ENCODE results near the gene TMEM132C.

Gene TMEM132C

GRCh38 chr12:128662101-128662500, 395.1 kb downstream of the TMEM132C start:
- DNase-seq (ENCODE audit: low read depth in 1 of 2, low spot score in 1 of 2), result no peak
- Histone ChIP-seq H3K27me3 (ENCODE audit: insufficient read depth, poor library complexity, severe bottlenecking) (no peaks in the 10 kb centered on the region), H3K27ac (replicated peaks) (no peak overlapping the region), H3K4me3 (replicated peaks; ENCODE audit: insufficient read depth, low read length) (no peak overlapping the region)
- TF ChIP-seq GABPA (IDR thresholded peaks at IDR 0.05; ENCODE audit: low read depth) (no peak), POLR2AphosphoS5 (IDR thresholded peaks at IDR 0.05; ENCODE audit: low read depth) (no peak), CTCF (IDR thresholded peaks at IDR 0.05; ENCODE audit: insufficient read depth, low read length) (no peak), SPI1 (IDR thresholded peaks at IDR 0.05; ENCODE audit: borderline replicate concordance, low read depth) (no peak)
- TF ChIP-seq, protein P1, sequence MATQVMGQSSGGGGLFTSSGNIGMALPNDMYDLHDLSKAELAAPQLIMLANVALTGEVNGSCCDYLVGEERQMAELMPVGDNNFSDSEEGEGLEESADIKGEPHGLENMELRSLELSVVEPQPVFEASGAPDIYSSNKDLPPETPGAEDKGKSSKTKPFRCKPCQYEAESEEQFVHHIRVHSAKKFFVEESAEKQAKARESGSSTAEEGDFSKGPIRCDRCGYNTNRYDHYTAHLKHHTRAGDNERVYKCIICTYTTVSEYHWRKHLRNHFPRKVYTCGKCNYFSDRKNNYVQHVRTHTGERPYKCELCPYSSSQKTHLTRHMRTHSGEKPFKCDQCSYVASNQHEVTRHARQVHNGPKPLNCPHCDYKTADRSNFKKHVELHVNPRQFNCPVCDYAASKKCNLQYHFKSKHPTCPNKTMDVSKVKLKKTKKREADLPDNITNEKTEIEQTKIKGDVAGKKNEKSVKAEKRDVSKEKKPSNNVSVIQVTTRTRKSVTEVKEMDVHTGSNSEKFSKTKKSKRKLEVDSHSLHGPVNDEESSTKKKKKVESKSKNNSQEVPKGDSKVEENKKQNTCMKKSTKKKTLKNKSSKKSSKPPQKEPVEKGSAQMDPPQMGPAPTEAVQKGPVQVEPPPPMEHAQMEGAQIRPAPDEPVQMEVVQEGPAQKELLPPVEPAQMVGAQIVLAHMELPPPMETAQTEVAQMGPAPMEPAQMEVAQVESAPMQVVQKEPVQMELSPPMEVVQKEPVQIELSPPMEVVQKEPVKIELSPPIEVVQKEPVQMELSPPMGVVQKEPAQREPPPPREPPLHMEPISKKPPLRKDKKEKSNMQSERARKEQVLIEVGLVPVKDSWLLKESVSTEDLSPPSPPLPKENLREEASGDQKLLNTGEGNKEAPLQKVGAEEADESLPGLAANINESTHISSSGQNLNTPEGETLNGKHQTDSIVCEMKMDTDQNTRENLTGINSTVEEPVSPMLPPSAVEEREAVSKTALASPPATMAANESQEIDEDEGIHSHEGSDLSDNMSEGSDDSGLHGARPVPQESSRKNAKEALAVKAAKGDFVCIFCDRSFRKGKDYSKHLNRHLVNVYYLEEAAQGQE (IDR thresholded peaks at IDR 0.05; ENCODE audit: insufficient replicate concordance, low read depth), result no peak

DNA sequence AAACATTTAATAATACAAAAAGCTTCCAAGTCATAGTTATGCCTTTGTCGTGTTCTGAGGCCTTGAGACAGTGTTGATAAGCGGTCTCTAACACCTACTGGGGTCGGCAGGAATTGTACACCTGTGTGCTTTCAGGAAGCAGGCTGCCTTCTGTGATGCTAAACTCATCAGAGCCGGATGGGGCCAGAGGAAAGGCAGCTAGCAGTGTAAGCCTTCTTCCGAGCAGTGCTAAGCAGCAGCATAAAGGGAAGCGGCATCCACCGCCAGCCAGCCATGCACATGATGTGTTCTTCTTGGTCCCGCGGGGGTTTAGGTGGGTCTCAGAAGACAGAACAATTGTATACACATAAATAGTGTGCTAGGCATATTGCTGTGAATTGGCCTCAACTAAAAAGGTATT, 397.5 kb downstream of the TMEM132C start:
- Histone ChIP-seq H3K27ac (replicated peaks) (no peak overlapping the region), H3K27me3 (ENCODE audit: insufficient read depth, poor library complexity, severe bottlenecking) (no peaks in the 10 kb centered on the region), H3K4me3 (replicated peaks; ENCODE audit: insufficient read depth, low read length) (no peak overlapping the region)
- DNase-seq (ENCODE audit: low read depth in 1 of 2, low spot score in 1 of 2), result no peak
- TF ChIP-seq SPI1 (IDR thresholded peaks at IDR 0.05; ENCODE audit: borderline replicate concordance, low read depth), result no peak
- TF ChIP-seq GABPA (IDR thresholded peaks at IDR 0.05; ENCODE audit: low read depth), result no peak
- TF ChIP-seq POLR2AphosphoS5 (IDR thresholded peaks at IDR 0.05; ENCODE audit: low read depth), result no peak
- TF ChIP-seq, protein P1 (IDR thresholded peaks at IDR 0.05; ENCODE audit: insufficient replicate concordance, low read depth), result no peak
- no peak for TF ChIP-seq CTCF (IDR thresholded peaks at IDR 0.05; ENCODE audit: insufficient read depth, low read length)

DNA sequence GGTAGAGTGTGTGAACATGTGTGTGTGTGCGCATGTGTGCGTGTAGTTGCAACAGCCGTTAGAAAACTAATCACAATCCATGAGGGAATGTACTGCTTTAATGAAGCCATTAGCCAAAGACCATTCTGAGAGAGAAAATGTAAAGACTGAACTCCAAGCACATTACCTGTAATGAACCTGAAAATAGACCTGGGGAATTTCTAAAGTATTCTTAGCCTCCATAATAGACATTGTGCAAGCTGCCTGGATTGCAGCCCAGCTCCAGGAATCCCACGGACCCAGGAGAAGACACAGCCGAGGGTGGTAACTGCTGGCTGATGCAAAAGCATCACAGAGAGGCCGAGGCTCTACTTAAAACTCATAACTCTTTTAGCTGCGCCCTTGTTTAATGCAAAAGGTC, 400.2 kb downstream of the TMEM132C start:
- H3K27ac ChIP-seq (replicated peaks), result no peak overlapping the region
- H3K27me3 ChIP-seq (ENCODE audit: insufficient read depth, poor library complexity, severe bottlenecking), result no peaks in the 10 kb centered on the region
- DNase-seq (ENCODE audit: low read depth in 1 of 2, low spot score in 1 of 2), result no peak
- no peak for TF ChIP-seq SPI1 (IDR thresholded peaks at IDR 0.05; ENCODE audit: borderline replicate concordance, low read depth)
- TF ChIP-seq POLR2AphosphoS5 (IDR thresholded peaks at IDR 0.05; ENCODE audit: low read depth), result no peak
- TF ChIP-seq GABPA (IDR thresholded peaks at IDR 0.05; ENCODE audit: low read depth), result no peak
- TF ChIP-seq, protein P1 (IDR thresholded peaks at IDR 0.05; ENCODE audit: insufficient replicate concordance, low read depth), result no peak
- TF ChIP-seq CTCF (IDR thresholded peaks at IDR 0.05; ENCODE audit: insufficient read depth, low read length), result no peak
- H3K4me3 ChIP-seq (replicated peaks; ENCODE audit: insufficient read depth, low read length), result no peak overlapping the region

All from HL-60 (cell line).